GM21526 (cell line): Measurements from ENCODE around the gene POLDIP2.
A peak's percentile ranks its signal among the peaks of the same experiment; 100 is the strongest.

Experiments
- ATAC-seq: cut with Tn5 transposase; IDR thresholded peaks from one replicate; pipeline ENCODE4 v1.9.1; 2021; ENCODE audit warnings: moderate library complexity; ENCODE audit not compliant: unreplicated experiment, low FRiP score

The POLDIP2 gene, protein sequence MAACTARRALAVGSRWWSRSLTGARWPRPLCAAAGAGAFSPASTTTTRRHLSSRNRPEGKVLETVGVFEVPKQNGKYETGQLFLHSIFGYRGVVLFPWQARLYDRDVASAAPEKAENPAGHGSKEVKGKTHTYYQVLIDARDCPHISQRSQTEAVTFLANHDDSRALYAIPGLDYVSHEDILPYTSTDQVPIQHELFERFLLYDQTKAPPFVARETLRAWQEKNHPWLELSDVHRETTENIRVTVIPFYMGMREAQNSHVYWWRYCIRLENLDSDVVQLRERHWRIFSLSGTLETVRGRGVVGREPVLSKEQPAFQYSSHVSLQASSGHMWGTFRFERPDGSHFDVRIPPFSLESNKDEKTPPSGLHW

GRCh38 chr17:28357061-28357900, at the start of gene POLDIP2:
Gene POLDIP2 (minus strand): TSS chr17:28357527. CDS start chr17:28357448, 79 bp downstream.
- ATAC-seq, result peak; percentile 85

DNA sequence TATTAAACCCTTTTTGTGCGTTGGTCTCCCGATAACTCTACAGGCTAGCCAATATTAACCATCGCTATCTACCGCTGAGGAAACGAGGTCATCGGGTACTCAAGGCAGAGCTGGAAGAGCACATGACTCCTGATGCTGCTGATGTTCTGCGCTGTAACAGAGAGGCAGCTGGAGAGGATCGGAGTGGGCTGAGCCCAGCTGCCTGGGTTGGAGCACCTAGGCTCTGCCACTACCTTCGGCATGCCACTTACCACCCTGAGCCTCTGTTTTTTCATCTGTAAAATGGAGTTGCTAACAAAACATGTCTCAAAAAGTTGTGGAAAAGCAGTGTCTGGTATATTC, 49.1 kb upstream of the POLDIP2 start:
- ATAC-seq, result no peak

- peak; percentile 58 for ATAC-seq
Observed at GRCh38 chr17:28405632-28406472, 48.5 kb upstream of the POLDIP2 start, which contains the start of gene SLC46A1. Gene SLC46A1 (minus strand): TSS chr17:28406212. CDS start chr17:28406114, 98 bp downstream.

DNA sequence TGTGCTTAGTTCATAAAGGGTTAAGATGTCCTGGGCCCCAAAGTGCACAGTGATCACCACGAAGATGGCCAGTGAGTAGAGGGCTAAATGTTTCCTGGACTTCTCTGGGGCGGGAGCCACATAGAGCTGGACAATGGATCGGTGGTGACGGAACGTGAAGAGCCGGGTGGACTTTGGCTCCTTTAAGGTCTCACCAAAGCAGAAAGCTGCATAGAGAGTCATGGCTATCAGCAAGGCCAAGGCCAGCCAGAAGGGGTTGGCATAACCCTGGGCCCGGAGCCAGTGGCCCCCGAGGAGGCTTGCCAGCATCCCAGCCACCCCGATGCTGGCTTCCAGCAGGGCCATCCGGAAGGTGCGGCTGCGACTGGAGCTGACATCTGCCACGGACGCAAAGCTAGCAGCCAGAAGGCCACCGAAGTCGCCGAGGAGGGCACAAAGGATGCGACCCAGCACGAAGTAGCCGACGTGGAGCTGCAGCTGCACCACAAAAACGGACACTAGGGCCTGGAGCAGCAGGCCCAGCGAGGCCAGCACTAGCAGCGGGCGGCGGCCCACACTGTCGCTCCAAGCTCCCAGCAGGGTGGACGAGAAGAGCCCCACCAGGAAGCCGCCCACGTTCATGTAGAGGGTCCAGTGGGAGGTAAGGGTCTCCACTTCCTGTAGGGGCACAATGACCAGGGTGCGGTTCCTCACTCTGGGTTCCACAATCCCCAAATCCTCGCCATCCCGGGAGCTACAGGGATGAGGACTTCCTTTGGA, 47.7 kb upstream of the POLDIP2 start:
- ATAC-seq, result no peak

DNA sequence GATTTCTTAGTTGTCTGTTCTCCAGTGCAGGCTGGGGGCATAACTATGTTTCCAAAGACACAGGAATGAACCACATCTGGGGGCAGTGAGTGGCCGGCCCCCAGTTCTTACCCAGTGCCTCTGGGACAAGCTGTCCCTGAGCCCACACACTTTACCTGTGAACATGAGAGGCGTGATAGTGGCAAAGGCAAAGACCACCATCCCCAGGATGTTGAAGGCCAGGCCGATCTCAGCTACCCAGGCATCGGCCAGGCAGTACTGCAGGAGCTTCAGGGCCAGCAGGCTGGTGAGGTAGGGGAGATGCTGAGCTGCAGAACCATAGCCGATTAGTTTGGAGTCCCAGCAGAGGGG, 47.1 kb upstream of the POLDIP2 start:
- no peak for ATAC-seq

DNA sequence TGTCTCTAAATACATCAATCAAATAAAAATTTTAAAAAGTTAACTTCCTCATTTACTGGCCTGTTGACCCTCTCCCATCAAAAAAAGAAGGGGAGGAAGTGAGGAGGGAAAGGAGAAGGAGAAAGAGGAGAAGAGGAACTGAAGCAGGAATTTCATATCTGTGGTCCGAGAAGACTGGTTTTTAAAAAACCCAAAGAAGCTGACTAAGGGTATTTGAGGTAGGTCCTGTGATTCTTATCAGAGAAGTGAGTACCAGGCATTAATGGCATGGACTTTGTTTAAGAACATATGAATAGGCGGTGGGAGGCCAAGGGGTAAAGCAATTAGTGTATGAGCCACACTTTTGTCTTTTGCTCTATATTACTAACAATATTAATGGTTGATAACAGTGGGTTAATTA, 46.7 kb upstream of the POLDIP2 start:
- ATAC-seq, result no peak

- ATAC-seq, result no peak
Observed at GRCh38 chr17:28402844-28403243, 45.5 kb upstream of the POLDIP2 start.

- no peak for ATAC-seq
Observed at GRCh38 chr17:28402224-28402630, 44.9 kb upstream of the POLDIP2 start.

- no peak for ATAC-seq
Observed at GRCh38 chr17:28399808-28400207, 42.5 kb upstream of the POLDIP2 start.

DNA sequence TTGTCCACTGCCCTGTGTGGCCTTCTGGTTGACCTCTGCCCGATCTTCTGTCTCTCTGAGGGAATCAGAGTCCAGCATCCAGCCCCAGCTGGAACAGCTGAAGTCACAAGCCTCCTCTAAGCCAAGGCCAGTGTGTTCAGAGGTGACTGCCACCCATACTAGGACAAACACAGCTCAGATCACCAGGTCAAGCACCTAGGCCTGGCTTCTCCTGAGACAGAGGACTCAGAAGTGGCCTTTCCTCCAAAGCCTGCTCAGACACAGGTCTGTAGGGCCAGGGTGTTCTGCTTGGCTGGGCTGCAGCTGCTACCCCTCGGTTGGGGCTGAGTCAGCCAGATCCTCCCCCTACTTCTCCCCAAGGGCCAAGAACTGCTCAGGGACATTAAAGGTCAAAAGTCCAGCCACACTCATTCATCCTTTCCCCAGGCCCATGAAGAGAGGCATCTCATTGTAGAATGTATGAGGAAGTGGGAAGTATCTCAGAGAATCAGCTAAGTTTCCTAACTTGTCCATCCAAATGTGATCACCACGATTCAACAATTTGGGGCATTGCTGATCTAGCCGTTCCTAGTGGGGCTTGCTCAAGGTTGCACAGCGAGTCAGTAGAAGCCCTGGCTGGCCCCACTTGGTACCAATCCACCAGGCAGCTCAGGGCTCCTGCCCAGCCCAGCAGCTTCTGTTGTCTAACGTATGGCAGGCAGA, 41.1 kb upstream of the POLDIP2 start:
- no peak for ATAC-seq

DNA sequence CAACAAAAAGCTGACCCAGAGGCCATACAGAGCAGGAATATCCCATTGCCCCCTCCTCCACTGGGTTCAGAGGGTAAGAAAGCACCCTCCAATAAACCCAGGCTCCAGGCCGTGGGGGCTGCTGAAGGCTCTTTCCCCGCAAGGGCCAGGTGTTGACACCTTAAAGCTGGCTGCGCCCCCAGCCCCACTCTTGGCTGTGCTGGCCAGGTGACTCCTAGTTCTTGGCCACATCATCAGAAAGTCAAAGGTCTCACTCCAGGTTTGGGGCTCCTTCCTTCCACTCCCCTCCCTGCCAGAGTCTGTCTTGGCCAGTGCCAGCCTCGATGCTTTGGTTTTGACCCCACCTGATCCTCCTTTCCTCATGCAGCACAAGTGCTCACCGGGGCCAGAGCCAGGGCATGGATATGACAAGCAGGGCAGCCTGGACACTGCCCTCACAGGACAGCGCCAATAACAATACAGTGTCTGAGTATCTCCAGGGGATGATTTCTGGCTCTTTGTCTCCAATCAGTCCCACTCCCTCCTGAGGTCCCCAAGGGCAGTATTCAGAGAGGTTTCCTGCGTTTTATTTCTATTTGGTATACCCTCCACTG, 40.5 kb upstream of the POLDIP2 start:
- no peak for ATAC-seq

- ATAC-seq, result no peak
Observed at GRCh38 chr17:28397275-28397674, 39.9 kb upstream of the POLDIP2 start.

DNA sequence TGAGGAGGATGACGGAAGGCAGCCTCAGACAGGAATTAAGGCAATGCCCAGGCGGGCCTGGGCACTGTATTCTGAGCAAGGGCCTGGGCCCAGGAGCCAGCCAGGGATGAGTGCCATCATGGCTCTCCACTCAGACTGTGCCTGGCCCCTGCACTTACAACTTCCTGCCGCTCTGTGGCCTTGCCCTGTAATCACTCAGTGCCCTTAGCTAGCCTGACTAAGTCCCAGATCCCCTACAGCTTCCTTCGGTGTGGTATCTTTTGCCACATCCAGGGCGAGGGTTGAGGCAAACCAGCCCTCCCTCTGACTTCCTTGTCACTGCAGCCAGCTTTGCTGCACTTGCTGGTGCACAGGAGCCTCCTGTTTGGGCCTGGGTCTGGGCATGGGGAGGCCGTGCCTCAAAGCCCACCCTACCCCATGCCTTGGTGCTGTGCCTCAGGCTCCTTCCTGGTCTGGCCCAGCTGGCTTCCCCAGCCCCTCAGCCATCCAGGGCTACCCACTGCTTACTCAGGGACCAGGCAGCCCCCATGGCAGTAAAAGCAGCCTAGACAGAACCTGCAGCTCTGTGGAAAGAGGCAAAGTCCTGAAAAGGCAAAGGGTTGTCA, 39.4 kb upstream of the POLDIP2 start:
- ATAC-seq, result no peak

DNA sequence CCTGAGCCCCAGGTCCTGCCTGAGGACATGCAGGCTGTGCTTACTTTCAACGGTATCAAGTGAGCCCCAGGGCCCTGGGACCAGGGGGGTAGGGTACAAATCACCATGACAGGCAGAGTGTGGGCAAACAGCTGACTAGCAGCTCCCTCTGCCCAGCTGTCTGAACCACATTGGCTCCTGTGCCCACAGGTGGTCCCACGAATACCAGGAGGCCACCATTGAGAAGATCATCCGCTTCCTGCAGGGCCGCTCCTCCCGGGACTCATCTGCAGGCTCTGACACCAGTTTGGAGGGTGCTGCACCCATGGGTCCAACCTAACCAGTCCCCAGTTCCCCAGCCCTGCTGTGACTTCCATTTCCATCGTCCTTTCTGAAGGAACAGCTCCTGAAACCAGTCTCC, 38.6 kb upstream of the POLDIP2 start:
- no peak for ATAC-seq

DNA sequence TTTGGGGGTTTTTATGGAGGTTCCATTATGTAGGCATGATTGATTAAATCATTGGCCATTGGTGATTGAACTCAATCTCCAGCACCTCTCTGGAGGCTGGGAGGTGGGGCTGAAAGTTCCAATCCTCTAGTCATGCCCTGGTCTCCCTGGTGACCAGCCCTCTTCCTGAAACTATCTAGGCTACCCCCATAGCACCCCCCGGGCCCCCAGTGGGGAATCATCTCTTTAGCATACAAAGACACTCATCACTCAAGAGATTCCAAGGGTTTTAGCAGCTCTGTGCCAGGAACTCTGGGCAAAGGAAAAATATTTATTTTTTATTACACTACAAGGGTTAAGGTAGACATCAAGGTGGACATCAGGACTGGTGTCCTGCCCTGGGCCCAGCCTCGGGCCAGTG, 38.1 kb upstream of the POLDIP2 start:
- no peak for ATAC-seq

GRCh38 chr17:28394337-28395116, 37.2 kb upstream of the POLDIP2 start:
- no peak for ATAC-seq

DNA sequence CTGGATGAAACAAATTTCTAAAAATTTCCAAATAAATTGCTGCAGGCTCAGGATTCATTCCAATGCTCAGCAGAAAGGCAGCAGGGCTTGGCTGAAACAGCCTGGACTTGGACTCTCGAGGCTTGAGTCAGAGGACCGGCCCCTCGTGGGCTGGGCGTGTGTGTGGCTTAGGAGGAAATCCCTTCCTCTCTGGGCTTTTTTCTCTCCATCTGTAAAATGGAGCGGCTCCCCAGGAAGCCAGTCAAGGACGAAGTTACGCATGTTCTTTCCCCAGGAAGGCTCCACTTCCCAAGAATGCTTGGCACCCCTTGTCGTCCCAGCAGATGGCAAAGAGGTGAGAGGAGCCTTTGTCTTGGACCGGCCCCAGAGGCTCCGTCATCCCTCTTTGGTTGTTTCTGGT, 35.2 kb upstream of the POLDIP2 start:
- ATAC-seq, result no peak

- no peak for ATAC-seq
Observed at GRCh38 chr17:28391401-28391800, 34.1 kb upstream of the POLDIP2 start.
